MM.1S (cell line): ENCODE measurements around the gene PTH1R.

ENCODE experiments used
- DNase-seq: peaks from one replicate; pipeline ENCODE4 v3.0.0-alpha.2; 2015
- H2AFZ ChIP-seq: fragments of 300-600 bp; sonication (generic); 2 replicates; pipeline ENCODE4 v1.6.0; 2016; ENCODE audit warnings: antibody characterized with exemption, low read length
- H3F3A ChIP-seq: fragments of 300-600 bp; sonication (generic); 2 replicates; pipeline ENCODE4 v1.6.1; 2016; ENCODE audit warnings: mild to moderate bottlenecking, antibody characterized with exemption, low read length, moderate library complexity, mixed read lengths; ENCODE audit not compliant: insufficient read depth
- H3K27ac ChIP-seq: fragments of 300-600 bp; sonication (generic); 2 replicates; pipeline ENCODE4 v1.5.1; 2016; ENCODE audit warnings: mild to moderate bottlenecking, low read length
- H3K27me3 ChIP-seq: fragments of 300-600 bp; sonication (generic); replicated peaks from 2 replicates; pipeline ENCODE4 v1.6.0; 2016; ENCODE audit warnings: low read length; ENCODE audit not compliant: insufficient read depth
- H3K36me3 ChIP-seq: fragments of 300-600 bp; sonication (generic); replicated peaks from 2 replicates; pipeline ENCODE4 v1.6.1; 2016; ENCODE audit warnings: mild to moderate bottlenecking, low read length, mixed read lengths; ENCODE audit not compliant: insufficient read depth
- H3K4me1 ChIP-seq: fragments of 300-600 bp; sonication (generic); 2 replicates; pipeline ENCODE4 v1.6.1; 2016; ENCODE audit warnings: low read length, mixed read lengths
- H3K4me2 ChIP-seq: fragments of 300-600 bp; sonication (generic); 2 replicates; pipeline ENCODE4 v1.6.0; 2016; ENCODE audit warnings: low read depth, low read length
- H3K4me3 ChIP-seq: fragments of 300-600 bp; sonication (generic); 2 replicates; pipeline ENCODE4 v1.5.1; 2016; ENCODE audit warnings: low read length, mixed read lengths
- H3K79me2 ChIP-seq: fragments of 300-600 bp; sonication (generic); 2 replicates; pipeline ENCODE4 v1.6.1; 2016; ENCODE audit warnings: mixed run types, low read length, mixed read lengths
- H3K9ac ChIP-seq: fragments of 300-600 bp; sonication (generic); 2 replicates; pipeline ENCODE4 v1.6.1; 2016; ENCODE audit warnings: low read length, mixed read lengths
- H3K9me2 ChIP-seq: fragments of 300-600 bp; sonication (generic); replicated peaks from 2 replicates; pipeline ENCODE4 v1.6.1; 2016; ENCODE audit warnings: mild to moderate bottlenecking, low read length, mixed read lengths; ENCODE audit not compliant: insufficient read depth
- H3K9me3 ChIP-seq: fragments of 300-600 bp; sonication (generic); replicated peaks from 2 replicates; pipeline ENCODE4 v1.6.1; 2016; ENCODE audit warnings: mild to moderate bottlenecking, low read length, mixed read lengths; ENCODE audit not compliant: insufficient read depth
- H4K20me1 ChIP-seq: fragments of 300-600 bp; sonication (generic); 2 replicates; pipeline ENCODE4 v1.6.1; 2016; ENCODE audit warnings: mild to moderate bottlenecking, low read length, moderate library complexity, mixed read lengths; ENCODE audit not compliant: insufficient read depth
- EZH2 ChIP-seq: fragments of 300-600 bp; sonication (generic); optimal IDR thresholded peaks from 2 replicates; pipeline ENCODE3; 2017; ENCODE audit warnings: low read depth, mild to moderate bottlenecking, antibody characterized with exemption, low read length, mixed read lengths
- EZH2phosphoT487 ChIP-seq: fragments of 300-600 bp; sonication (generic); IDR thresholded peaks from 2 replicates; pipeline ENCODE4 v1.6.1; 2018; ENCODE audit warnings: antibody characterized with exemption, low read length
- TF ChIP-seq, protein P1 (sequence below): fragments of 300-600 bp; sonication (generic); IDR thresholded peaks from 2 replicates; pipeline ENCODE4 v1.5.1; 2016; ENCODE audit warnings: antibody characterized with exemption, low read length, mixed read lengths

PTH1R gene

DNA sequence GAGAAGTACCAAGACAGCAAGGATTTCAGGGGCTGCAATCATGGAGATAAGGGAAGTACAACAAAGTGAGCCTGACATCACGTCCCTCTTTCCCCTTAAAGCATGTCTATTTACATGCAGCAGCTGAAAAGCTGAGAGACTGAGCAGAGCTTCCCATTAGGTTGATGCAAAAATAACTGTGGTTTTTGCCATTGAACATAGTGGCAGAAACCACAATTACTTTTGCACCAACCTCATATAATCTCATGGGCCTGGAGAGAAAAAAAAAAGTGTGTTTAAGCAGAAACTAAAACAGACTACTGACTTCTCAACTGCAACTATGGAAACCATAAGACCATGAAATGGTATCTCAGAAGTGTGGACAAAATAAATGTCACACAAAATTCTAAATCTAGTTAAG lies 50.8 kb downstream of the PTH1R start:
- H3K4me2 ChIP-seq = no peak overlapping the region
- H3K9ac ChIP-seq = no peak overlapping the region
- H3K27me3 ChIP-seq = no peaks in the 10 kb centered on the region
- peaks cover 17% of the 10 kb centered on the region for H3K36me3 ChIP-seq
- no peak overlapping the region for H2AFZ ChIP-seq
- peaks cover 83% of the 10 kb centered on the region for H3K79me2 ChIP-seq
- no peak overlapping the region for H3K4me3 ChIP-seq
- H3F3A ChIP-seq = peaks cover 22% of the 10 kb centered on the region
- no peak overlapping the region for H3K27ac ChIP-seq
- peaks cover 57% of the 10 kb centered on the region for H3K4me1 ChIP-seq
- peak; percentile 52 for DNase-seq
- TF ChIP-seq, protein P1, sequence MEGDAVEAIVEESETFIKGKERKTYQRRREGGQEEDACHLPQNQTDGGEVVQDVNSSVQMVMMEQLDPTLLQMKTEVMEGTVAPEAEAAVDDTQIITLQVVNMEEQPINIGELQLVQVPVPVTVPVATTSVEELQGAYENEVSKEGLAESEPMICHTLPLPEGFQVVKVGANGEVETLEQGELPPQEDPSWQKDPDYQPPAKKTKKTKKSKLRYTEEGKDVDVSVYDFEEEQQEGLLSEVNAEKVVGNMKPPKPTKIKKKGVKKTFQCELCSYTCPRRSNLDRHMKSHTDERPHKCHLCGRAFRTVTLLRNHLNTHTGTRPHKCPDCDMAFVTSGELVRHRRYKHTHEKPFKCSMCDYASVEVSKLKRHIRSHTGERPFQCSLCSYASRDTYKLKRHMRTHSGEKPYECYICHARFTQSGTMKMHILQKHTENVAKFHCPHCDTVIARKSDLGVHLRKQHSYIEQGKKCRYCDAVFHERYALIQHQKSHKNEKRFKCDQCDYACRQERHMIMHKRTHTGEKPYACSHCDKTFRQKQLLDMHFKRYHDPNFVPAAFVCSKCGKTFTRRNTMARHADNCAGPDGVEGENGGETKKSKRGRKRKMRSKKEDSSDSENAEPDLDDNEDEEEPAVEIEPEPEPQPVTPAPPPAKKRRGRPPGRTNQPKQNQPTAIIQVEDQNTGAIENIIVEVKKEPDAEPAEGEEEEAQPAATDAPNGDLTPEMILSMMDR = no peak
- TF ChIP-seq EZH2 = no peak
- no peak for TF ChIP-seq EZH2phosphoT487
- H3K9me3 ChIP-seq = no peaks in the 10 kb centered on the region
- H4K20me1 ChIP-seq = peaks cover 23% of the 10 kb centered on the region
- H3K9me2 ChIP-seq = no peaks in the 10 kb centered on the region

DNA sequence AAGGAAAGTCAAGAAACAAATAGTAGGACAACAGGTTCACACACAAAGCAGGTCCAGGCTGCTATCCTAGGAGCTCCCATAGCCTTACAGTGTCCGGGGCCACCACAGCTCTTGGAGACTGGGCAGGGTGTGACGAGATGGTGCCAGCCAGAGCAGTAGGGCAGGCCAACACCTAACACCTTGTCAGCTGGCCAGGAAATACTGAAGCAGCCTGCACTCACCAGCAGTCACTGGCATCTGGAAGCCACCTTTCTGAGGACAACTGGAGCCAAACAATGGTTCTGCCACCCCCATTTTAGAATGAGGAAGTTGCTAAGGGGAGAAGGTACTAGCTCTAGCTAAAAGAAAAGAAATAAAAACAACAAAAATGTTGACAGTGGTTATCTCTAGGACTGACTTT lies 51.8 kb downstream of the PTH1R start:
- no peak overlapping the region for H3K9ac ChIP-seq
- TF ChIP-seq, protein P1 = no peak
- TF ChIP-seq EZH2phosphoT487 = no peak
- no peak for TF ChIP-seq EZH2
- peaks cover 82% of the 10 kb centered on the region for H3K79me2 ChIP-seq
- H3K36me3 ChIP-seq = peaks cover 17% of the 10 kb centered on the region
- peaks cover 59% of the 10 kb centered on the region for H3K4me1 ChIP-seq
- H4K20me1 ChIP-seq = peaks cover 28% of the 10 kb centered on the region
- H3K9me2 ChIP-seq = no peaks in the 10 kb centered on the region
- DNase-seq = no peak
- no peaks in the 10 kb centered on the region for H3K27me3 ChIP-seq
- no peak overlapping the region for H3K4me2 ChIP-seq
- H2AFZ ChIP-seq = no peak overlapping the region
- H3K9me3 ChIP-seq = no peaks in the 10 kb centered on the region
- H3K4me3 ChIP-seq = no peak overlapping the region
- no peak overlapping the region for H3K27ac ChIP-seq
- H3F3A ChIP-seq = peaks cover 22% of the 10 kb centered on the region

GRCh38 chr3:46930166-46930944 lies 52.8 kb downstream of the PTH1R start:
- peaks cover 22% of the 10 kb centered on the region for H3F3A ChIP-seq
- TF ChIP-seq EZH2 (no peak), EZH2phosphoT487 (no peak)
- TF ChIP-seq, protein P1 = no peak
- H3K9me2 ChIP-seq = no peaks in the 10 kb centered on the region
- no peak overlapping the region for H3K4me2 ChIP-seq
- no peak overlapping the region for H3K27ac ChIP-seq
- H4K20me1 ChIP-seq = peaks cover 33% of the 10 kb centered on the region
- peaks cover 86% of the 10 kb centered on the region for H3K79me2 ChIP-seq
- no peaks in the 10 kb centered on the region for H3K27me3 ChIP-seq
- no peak overlapping the region for H3K9ac ChIP-seq
- H2AFZ ChIP-seq = no peak overlapping the region
- no peak for DNase-seq
- peaks cover 11% of the 10 kb centered on the region; the same call in 1 of the 2 replicates for H3K36me3 ChIP-seq
- no peak overlapping the region for H3K4me3 ChIP-seq
- no peaks in the 10 kb centered on the region for H3K9me3 ChIP-seq
- H3K4me1 ChIP-seq = peaks cover 59% of the 10 kb centered on the region
